KMS-11 (cell line): ENCODE data around the gene DARS2.

Source experiments
- H2AFZ ChIP-seq: fragments of 200-600 bp; sonication (generic); 2 replicates; pipeline ENCODE4 v1.6.1; 2016; ENCODE audit warnings: antibody characterized with exemption, mixed run types, low read depth
- H3K27ac ChIP-seq: fragments of 200-600 bp; sonication (generic); 2 replicates; pipeline ENCODE4 v1.6.1; 2016; ENCODE audit warnings: mild to moderate bottlenecking, mixed run types
- H3K27me3 ChIP-seq: fragments of 200-600 bp; sonication (generic); 2 replicates; pipeline ENCODE4 v1.6.1; 2017; ENCODE audit warnings: mild to moderate bottlenecking, low read depth, mixed run types, moderate library complexity; ENCODE audit not compliant: insufficient read depth
- H3K36me3 ChIP-seq: fragments of 200-600 bp; sonication (generic); 2 replicates; pipeline ENCODE4 v1.6.1; 2017; ENCODE audit warnings: mild to moderate bottlenecking, mixed run types; ENCODE audit not compliant: insufficient read depth
- H3K4me1 ChIP-seq: fragments of 200-600 bp; sonication (generic); 2 replicates; pipeline ENCODE4 v1.6.1; 2016; ENCODE audit warnings: mild to moderate bottlenecking, low read depth, mixed run types; ENCODE audit not compliant: poor library complexity, severe bottlenecking
- H3K4me2 ChIP-seq: fragments of 200-600 bp; sonication (generic); 2 replicates; pipeline ENCODE4 v1.7.0; 2016; ENCODE audit warnings: mild to moderate bottlenecking, mixed run types
- H3K4me3 ChIP-seq: fragments of 200-600 bp; sonication (generic); IDR thresholded peaks from 2 replicates; pipeline ENCODE4 v1.6.1; 2017; ENCODE audit warnings: low read depth, low read length, mixed read lengths; ENCODE audit not compliant: insufficient read depth
- H3K79me2 ChIP-seq: fragments of 200-600 bp; sonication (generic); 2 replicates; pipeline ENCODE4 v1.6.1; 2016; ENCODE audit warnings: low read depth, mixed run types; ENCODE audit not compliant: insufficient read depth
- H3K9ac ChIP-seq: fragments of 200-600 bp; sonication (generic); 2 replicates; pipeline ENCODE4 v1.6.1; 2016; ENCODE audit warnings: mild to moderate bottlenecking, mixed run types
- H4K20me1 ChIP-seq: fragments of 200-600 bp; sonication (generic); 2 replicates; pipeline ENCODE4 v1.6.1; 2016; ENCODE audit warnings: mild to moderate bottlenecking, mixed run types; ENCODE audit not compliant: insufficient read depth
- TF ChIP-seq, protein P1 (sequence below): fragments of 200-600 bp; sonication (generic); conservative IDR thresholded peaks from 2 replicates; pipeline ENCODE4 v1.6.1; 2017; ENCODE audit warnings: low read depth, mild to moderate bottlenecking, antibody characterized with exemption, low read length, moderate library complexity, mixed read lengths

The DARS2 gene

DNA sequence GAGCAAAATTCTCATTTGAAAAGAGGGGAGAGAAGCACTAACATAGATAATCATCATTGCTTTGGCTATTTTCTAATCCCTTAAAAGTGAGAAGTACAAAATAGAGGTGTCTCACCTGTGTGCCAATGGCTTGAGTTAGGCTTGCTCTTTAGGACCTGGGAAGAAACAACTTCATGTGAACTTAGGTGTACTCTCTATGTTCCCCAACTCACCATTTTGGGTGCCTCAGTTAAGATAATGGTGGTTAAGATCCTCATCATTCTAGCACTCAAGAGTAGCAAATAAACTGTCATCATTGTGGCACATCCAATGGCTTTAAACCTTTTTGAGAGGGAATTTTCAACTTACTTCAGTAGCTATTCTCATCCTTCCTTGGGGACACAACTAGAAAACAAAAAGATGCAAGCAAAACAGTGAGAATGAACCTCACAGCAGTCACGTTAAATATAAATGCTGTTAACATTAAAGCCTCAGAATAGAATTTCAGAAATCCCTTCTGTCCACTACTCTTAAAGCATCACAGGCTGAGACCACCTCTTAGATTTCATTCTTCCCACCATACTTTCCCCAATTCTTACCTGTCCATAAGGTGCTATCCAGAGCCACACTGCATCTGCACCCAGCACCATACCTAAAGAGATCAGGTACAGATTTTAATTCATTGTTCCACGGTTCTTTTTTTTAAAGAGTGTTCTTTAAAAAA is 42.1 kb downstream of the DARS2 start:
- Histone ChIP-seq H3K27ac (peak overlapping the region; percentile 83), H2AFZ (no peak overlapping the region), H3K9ac (peak overlapping the region; percentile 91), H3K27me3 (no peaks in the 10 kb centered on the region), H3K79me2 (peaks cover 40% of the 10 kb centered on the region), H3K36me3 (peaks cover 41% of the 10 kb centered on the region), H3K4me1 (peaks cover 57% of the 10 kb centered on the region), H3K4me3 (peak overlapping the region; percentile 81), H4K20me1 (peaks cover 45% of the 10 kb centered on the region), H3K4me2 (peak overlapping the region; percentile 100)
- TF ChIP-seq, protein P1, sequence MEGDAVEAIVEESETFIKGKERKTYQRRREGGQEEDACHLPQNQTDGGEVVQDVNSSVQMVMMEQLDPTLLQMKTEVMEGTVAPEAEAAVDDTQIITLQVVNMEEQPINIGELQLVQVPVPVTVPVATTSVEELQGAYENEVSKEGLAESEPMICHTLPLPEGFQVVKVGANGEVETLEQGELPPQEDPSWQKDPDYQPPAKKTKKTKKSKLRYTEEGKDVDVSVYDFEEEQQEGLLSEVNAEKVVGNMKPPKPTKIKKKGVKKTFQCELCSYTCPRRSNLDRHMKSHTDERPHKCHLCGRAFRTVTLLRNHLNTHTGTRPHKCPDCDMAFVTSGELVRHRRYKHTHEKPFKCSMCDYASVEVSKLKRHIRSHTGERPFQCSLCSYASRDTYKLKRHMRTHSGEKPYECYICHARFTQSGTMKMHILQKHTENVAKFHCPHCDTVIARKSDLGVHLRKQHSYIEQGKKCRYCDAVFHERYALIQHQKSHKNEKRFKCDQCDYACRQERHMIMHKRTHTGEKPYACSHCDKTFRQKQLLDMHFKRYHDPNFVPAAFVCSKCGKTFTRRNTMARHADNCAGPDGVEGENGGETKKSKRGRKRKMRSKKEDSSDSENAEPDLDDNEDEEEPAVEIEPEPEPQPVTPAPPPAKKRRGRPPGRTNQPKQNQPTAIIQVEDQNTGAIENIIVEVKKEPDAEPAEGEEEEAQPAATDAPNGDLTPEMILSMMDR: no peak

DNA sequence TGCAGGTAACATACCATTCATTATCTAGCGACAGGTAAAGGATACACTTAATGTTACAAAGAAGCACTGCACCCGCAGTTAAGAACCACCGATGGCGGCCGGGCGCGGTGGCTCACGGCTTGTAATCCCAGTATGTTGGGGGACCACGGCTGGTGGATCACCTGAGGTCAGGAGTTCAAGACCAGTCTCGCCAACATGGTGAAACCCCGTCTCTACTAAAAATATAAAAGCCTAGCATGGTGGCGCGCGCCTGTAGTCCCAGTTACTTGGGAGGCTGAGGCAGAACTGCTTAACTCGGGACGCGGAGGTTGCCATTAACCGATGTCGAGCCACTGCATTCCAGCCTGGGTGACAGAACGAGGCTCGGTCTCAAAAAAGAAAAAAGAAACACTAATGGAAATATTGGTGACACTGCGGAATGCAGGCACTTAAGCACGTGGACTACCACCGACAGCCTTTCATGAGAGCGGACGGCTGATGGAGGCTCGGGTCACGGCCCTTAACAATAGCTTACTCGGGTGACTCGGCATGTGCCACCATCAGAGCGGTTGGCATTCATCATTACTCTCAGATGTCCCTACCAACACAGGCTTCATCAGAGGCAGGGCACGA is 42.8 kb downstream of the DARS2 start:
- peak overlapping the region; percentile 100 for H3K4me2 ChIP-seq
- peaks cover 45% of the 10 kb centered on the region for H4K20me1 ChIP-seq
- no peaks in the 10 kb centered on the region for H3K27me3 ChIP-seq
- H2AFZ ChIP-seq: peak overlapping the region; percentile 15; the same call in 1 of the 2 replicates
- peaks cover 40% of the 10 kb centered on the region for H3K79me2 ChIP-seq
- peaks cover 41% of the 10 kb centered on the region for H3K36me3 ChIP-seq
- H3K4me1 ChIP-seq: peaks cover 57% of the 10 kb centered on the region
- H3K4me3 ChIP-seq: peak overlapping the region; percentile 81
- peak overlapping the region; percentile 91 for H3K9ac ChIP-seq
- H3K27ac ChIP-seq: peak overlapping the region; percentile 83
- TF ChIP-seq, protein P1: no peak

DNA sequence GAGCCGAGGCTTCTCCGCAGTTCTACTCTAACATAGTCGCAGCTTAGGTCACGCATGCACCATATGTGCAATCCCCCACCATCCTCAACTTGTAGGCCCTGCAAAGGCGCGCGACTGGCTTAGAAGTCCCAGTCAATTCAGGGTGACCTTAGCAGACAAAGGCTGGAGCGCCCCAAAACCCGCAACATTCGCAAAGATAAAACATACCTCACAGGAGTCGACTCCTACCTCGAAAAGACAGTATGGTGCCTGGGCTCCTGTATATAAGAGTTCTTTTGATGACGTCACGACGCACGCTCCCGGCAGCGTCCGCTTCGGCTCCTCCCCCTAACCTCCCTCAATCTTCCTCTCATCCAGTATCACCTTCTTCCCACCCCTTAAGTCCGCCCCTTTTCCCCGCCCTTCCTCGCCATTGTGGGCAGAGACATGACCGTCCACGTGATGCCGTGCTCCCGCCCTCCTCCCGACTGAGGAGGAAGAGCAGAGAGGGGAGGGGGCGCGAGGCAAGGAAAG is 43.3 kb downstream of the DARS2 start, which contains the start of gene GAS5:
TSS of gene GAS5 (minus strand) at position 237 of the 513 bp plus-strand sequence.
- Histone ChIP-seq H3K9ac (peak within 1 kb of the TSS; percentile 91), H3K4me1 (peaks cover 56% of the 10 kb centered on the region), H3K4me3 (peak within 1 kb of the TSS; percentile 96), H3K36me3 (peaks cover 41% of the 10 kb centered on the region), H4K20me1 (peaks cover 41% of the 10 kb centered on the region), H3K79me2 (peaks cover 40% of the 10 kb centered on the region), H3K27ac (peak within 1 kb of the TSS; percentile 83), H3K27me3 (no peaks in the 10 kb centered on the region), H2AFZ (peak within 1 kb of the TSS; percentile 94), H3K4me2 (peak within 1 kb of the TSS; percentile 100)
- TF ChIP-seq, protein P1: no peak

DNA sequence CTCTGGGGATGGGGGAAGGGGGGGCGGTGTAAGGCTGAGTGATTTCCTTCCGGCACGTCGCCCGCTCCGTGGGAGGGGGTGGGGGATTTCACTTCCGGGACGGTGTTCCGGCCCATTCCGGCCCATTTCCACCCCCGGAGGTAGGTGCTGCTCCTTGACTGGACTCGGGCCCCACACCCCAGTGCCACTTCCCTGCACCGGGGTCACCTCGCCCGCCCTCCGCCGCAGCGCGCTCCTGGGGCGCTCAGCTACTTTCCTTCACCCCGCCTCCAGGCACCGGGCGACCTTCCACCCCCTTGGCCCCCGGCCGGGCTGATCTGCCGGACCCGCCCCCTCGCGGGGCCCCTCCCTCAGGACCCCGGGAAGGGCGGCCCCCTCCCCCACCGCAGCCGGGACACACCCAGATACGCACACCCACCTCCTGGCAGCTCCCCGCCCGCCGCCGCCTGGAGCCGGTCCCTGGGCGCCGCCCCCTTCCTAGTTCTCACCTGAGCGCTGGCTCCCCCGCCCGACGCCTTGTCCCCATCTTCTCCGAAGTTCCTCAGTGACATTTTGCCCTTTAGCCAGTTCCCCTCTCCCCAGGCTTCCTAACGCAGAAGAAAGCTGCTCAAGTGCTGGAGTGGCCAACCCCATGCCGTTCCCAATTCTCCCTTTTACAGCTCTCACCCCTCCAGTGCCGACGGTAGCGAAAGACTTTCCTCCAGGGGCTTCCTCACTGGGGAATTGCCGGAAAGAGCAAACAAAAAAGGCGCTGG is 44.0 kb downstream of the DARS2 start, which contains the start of gene ZBTB37:
TSS of gene ZBTB37 (plus strand) at position 115 of the 755 bp plus-strand sequence. CDS start 1,846 bp downstream, outside the sequence.
- no peaks in the 10 kb centered on the region for H3K27me3 ChIP-seq
- peak within 1 kb of the TSS; percentile 83 for H3K27ac ChIP-seq
- peaks cover 40% of the 10 kb centered on the region for H3K79me2 ChIP-seq
- peak within 1 kb of the TSS; percentile 96 for H3K4me3 ChIP-seq
- TF ChIP-seq, protein P1: 0 out of 2 replicates have a peak, but pooled peaks have one; percentile 22
- peaks cover 50% of the 10 kb centered on the region for H3K4me1 ChIP-seq
- H3K36me3 ChIP-seq: peaks cover 39% of the 10 kb centered on the region
- peak within 1 kb of the TSS; percentile 94 for H2AFZ ChIP-seq
- H3K9ac ChIP-seq: peak within 1 kb of the TSS; percentile 91
- peaks cover 35% of the 10 kb centered on the region for H4K20me1 ChIP-seq
- H3K4me2 ChIP-seq: peak within 1 kb of the TSS; percentile 100
